Body of pancreas (tissue), 4 donors: ENCODE results near the gene SLC37A1. TPM values are rescaled to one million over a fixed set of nuclear protein-coding genes. Genes with fewer than 3 reads are reported as not detected.

ENCODE experiments used
- ATAC-seq: fragments of 150-250 bp; one replicate; pipeline ENCODE4 v1.9.1; 2016
- DNase-seq, 4 donors: peaks; one replicate each; pipeline ENCODE4 v3.0.0-alpha.2; 2019
- H3K27ac ChIP-seq, 4 donors: fragments of 200-600 bp; sonication (generic); 1 replicate in 3 of 4; 2 replicates in 1 of 4; pipeline versions ENCODE4 v1.5.1 to v1.6.1; 2016 to 2019; ENCODE audit warnings: mild to moderate bottlenecking in 1 of 4, mixed read lengths in 1 of 4, moderate library complexity in 1 of 4
- H3K27me3 ChIP-seq, 2 donors: fragments of 200-600 bp; sonication (generic); one replicate each; pipeline ENCODE4 v1.6.0; 2016; ENCODE audit warnings: mild to moderate bottlenecking in 1 of 2
- H3K36me3 ChIP-seq, 2 donors: fragments of 200-600 bp; sonication (generic); replicated peaks in 1 of 2; 2 replicates each; pipeline ENCODE4 v1.5.1; 2016; ENCODE audit warnings: low read depth in 2 of 2; ENCODE audit not compliant: insufficient read depth in 1 of 2
- H3K4me1 ChIP-seq: fragments of 200-600 bp; sonication (generic); one replicate; pipeline ENCODE4 v1.6.0; 2016
- H3K4me3 ChIP-seq, 2 donors: fragments of 200-600 bp; sonication (generic); 1 replicate in 1 of 2; 2 replicates in 1 of 2; pipeline ENCODE4 v1.5.1; 2016 to 2019
- H3K9me3 ChIP-seq, 3 donors: fragments of 200-600 bp; sonication (generic); 1 replicate in 2 of 3; 2 replicates in 1 of 3; pipeline ENCODE4 v1.5.1; 2016
- POLR2A ChIP-seq, 3 donors: fragments of 450-650 bp; IDR thresholded peaks; one replicate each; pipeline ENCODE4 v1.6.1; 2016; ENCODE audit warnings: antibody characterized with exemption in 3 of 3, mild to moderate bottlenecking in 2 of 3
- WGBS, 2 donors: methylation state at CpG; one replicate each; pipeline ENCODE4 v1.1.5; 2017; 5-methylcytosine and 5-hydroxymethylcytosine counted together
- intact Hi-C: fragments of 100-400 bp; cut with DNase I; formaldehyde crosslinking; loops from one replicate; pipeline ENCODE4 v1.15.1; 2023
- total RNA-seq, 2 donors: library from RNA; depleted of rRNA; stranded (reverse); fragments of >200 nt; gene quantifications; one replicate each; pipeline ENCODE4 v1.1.0, GENCODE V29; 2016
- TF ChIP-seq, protein P1 (sequence below), 7 experiments: fragments of 450-650 bp in 4 of 7; fragments of 200-600 bp in 3 of 7; sonication (generic) in 3 of 7; IDR thresholded peaks; one replicate each; pipeline ENCODE4 v1.5.1; 2016 to 2019; ENCODE audit warnings: antibody characterized with exemption in 7 of 7

Gene SLC37A1
- total RNA-seq, 2 donors from 2014 or later: 6.3 to 16.3 TPM

DNA sequence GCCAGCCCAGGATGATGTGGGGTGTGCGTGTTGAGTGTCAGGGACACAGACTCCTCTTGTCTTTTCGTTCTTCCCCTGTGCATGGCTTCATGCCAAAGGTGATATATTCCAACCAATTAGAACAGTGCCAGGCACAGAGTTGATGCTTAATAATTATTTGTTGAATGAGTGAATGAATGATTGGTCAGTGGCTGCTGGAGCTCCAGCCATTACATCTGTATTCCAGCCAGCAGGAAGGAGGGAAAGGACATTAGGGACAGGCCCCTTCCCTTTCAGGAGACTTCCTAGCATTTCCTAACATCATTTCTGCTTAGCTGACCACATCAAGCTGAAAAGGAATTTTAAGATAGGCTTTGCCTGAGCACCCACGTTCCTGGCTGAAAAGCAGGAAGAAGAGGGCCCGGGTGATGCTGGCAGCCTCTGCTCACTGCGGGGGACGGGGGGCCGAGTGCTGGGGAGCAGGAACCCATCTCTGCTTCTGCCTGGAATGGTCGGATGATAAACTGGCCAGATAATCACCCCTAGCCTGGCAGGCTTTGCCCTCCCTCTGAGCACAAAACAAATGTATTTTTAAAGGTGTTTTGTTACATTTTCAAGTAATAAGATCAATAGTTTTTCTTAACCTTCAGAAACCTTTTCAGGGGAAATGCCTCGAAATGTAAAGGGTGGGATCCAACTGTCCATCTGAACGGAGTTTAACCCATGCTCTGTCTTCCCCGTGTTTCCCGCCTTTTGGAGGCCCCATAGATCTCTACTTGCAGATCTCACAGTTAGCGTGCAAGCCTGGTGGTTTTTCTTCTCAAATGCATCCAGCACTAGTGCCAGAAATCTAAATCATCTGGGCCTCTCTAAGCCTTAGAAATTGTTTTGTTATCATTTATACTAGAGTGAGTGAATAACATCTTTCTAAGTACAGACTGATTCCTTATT lies 39.0 kb downstream of the SLC37A1 start:
- H3K9me3 ChIP-seq: no peaks in the 10 kb centered on the region
- H3K27ac ChIP-seq: no peak overlapping the region
- peaks cover 0 to 6% of the 10 kb centered on the region in 2 donors for H3K36me3 ChIP-seq
- no peak for TF ChIP-seq POLR2A (IDR thresholded peaks at IDR 0.05)
- TF ChIP-seq, protein P1, sequence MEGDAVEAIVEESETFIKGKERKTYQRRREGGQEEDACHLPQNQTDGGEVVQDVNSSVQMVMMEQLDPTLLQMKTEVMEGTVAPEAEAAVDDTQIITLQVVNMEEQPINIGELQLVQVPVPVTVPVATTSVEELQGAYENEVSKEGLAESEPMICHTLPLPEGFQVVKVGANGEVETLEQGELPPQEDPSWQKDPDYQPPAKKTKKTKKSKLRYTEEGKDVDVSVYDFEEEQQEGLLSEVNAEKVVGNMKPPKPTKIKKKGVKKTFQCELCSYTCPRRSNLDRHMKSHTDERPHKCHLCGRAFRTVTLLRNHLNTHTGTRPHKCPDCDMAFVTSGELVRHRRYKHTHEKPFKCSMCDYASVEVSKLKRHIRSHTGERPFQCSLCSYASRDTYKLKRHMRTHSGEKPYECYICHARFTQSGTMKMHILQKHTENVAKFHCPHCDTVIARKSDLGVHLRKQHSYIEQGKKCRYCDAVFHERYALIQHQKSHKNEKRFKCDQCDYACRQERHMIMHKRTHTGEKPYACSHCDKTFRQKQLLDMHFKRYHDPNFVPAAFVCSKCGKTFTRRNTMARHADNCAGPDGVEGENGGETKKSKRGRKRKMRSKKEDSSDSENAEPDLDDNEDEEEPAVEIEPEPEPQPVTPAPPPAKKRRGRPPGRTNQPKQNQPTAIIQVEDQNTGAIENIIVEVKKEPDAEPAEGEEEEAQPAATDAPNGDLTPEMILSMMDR (IDR thresholded peaks at IDR 0.05): no peak
- H3K4me3 ChIP-seq: no peak overlapping the region
- no peaks in the 10 kb centered on the region for H3K27me3 ChIP-seq
- DNase-seq (no peak), ATAC-seq (no peak)
- 86 to 88% methylated on average over 13 of the region's 13 CpGs for WGBS, 2 donors
- no peaks in the 10 kb centered on the region for H3K4me1 ChIP-seq
- intact Hi-C loops: no loop called here

DNA sequence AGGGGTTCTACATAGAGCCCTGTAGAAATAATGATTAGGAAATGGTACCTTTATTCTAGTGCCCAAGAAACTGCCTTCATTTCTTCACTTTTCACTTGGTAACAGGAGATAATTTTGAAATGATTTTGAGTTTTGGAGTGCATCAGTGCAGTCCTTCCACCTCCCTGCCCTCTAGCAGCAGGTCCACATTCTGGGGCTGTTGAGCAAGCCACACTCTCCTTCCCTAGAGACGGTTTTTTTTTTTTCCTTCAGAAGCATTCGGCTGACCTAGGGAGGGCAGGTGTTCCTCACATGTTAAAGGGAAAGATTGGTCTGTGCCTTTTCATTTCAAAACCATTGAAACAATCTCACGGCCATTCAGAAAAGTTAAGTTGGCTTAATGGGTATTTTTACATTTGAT lies 39.8 kb downstream of the SLC37A1 start:
- no peak for ATAC-seq
- no peak overlapping the region for H3K4me3 ChIP-seq

DNA sequence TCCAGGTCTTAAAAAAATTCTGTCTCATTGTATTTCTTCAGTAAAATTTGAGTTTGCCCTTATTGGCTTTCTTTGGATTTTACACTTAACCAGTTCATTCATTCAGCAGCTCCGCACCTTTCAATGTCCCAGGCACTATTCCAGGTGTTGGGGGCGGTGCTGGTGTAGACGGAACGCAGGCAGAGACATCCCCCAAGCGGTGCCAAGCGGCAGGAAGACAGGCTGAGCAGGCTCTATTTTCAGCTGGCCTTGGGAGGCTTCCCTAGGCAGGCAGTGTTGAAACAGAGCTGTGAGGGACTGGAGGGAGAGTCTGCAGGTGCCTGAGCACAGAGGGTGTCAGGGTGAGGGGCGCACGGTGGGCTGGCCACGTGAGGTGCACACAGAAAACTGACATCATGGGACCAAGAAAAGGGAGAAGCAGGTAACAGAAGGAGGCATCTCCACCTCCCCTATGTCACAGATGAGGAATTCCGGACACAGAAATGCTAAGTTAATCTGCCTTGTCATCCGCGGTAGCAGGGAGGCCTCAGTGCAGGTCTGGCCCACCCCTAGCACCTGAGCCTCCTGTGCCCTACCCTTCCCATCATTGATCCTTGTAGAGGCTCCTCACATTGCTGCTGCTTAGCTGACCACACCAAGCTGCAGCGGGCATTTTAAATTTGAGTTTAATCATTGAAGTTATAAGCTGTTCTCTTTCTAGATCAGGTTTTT lies 40.8 kb downstream of the SLC37A1 start:
- intact Hi-C loops: no loop called here
- 84 to 86% methylated on average over 13 of the region's 13 CpGs for WGBS, 2 donors

More for the DNA sequence above, 39.8 kb downstream of the SLC37A1 start:
- no peak for DNase-seq
- H3K27ac ChIP-seq: no peak overlapping the region
- H3K27me3 ChIP-seq: no peaks in the 10 kb centered on the region
- H3K4me1 ChIP-seq: no peaks in the 10 kb centered on the region
- peaks cover 0 to 6% of the 10 kb centered on the region in 2 donors for H3K36me3 ChIP-seq
- no peak for TF ChIP-seq POLR2A (IDR thresholded peaks at IDR 0.05)
- intact Hi-C loops: no loop called here
- WGBS, 2 donors: 67 to 78% methylated on average over 3 of the region's 3 CpGs
- H3K9me3 ChIP-seq: no peaks in the 10 kb centered on the region

DNA sequence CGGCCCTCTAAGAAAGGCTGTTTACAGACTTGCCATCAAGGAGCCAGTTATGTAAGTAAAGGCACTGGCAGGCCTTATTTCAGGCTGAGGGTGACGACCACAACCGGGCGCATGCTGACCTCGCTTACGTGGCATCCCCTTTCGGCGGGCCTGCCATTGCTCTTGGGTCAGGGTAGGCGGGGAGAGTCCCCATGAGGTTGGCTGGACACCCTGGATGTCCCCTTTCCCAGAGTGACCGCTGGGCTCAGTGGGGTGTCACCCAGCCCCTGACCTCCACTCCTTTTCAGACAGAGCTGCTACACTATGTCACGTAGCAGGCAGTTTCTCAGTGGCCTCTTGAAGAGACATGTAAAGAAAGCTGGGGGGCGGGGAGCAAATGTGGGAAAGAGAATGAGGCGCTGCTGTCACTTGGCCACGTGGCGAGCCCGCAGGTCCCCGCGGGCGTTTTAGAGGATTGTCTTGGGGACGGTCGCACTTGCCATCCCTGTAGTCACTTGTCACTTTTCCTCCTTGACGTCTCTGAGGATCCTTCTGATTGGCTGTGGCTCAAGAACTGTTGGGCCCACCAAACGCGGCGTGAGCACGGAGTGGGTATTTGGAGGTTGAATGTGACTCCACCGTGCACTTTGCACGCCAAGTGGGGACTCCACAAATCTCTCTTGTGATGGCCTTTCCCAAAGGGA lies 42.2 kb downstream of the SLC37A1 start:
- intact Hi-C loops: no loop called here
- H3K27ac ChIP-seq: no peak overlapping the region
- TF ChIP-seq, protein P1 (IDR thresholded peaks at IDR 0.05): no peak
- no peak for TF ChIP-seq POLR2A (IDR thresholded peaks at IDR 0.05)
- H3K9me3 ChIP-seq: no peaks in the 10 kb centered on the region
- 90 to 92% methylated on average over 25 to 28 of the region's 28 CpGs for WGBS, 2 donors
- DNase-seq (peak in 1 of 4 donors; percentile 6), ATAC-seq (no peak)
- H3K27me3 ChIP-seq: no peaks in the 10 kb centered on the region
- no peaks in the 10 kb centered on the region for H3K4me1 ChIP-seq
- H3K36me3 ChIP-seq: peaks cover 0 to 8% of the 10 kb centered on the region in 2 donors
- H3K4me3 ChIP-seq: no peak overlapping the region

More for the DNA sequence above, 40.8 kb downstream of the SLC37A1 start:
- no peak overlapping the region for H3K27ac ChIP-seq
- ATAC-seq: no peak
- H3K27me3 ChIP-seq: no peaks in the 10 kb centered on the region
- no peaks in the 10 kb centered on the region for H3K9me3 ChIP-seq
- no peak overlapping the region for H3K4me3 ChIP-seq
- DNase-seq: peak in 3 of 4 donors; percentile 8 to 13 (median 13)
- TF ChIP-seq POLR2A (IDR thresholded peaks at IDR 0.05): no peak
- TF ChIP-seq, protein P1 (IDR thresholded peaks at IDR 0.05): no peak
- H3K36me3 ChIP-seq: peaks cover 0 to 8% of the 10 kb centered on the region in 2 donors
- no peaks in the 10 kb centered on the region for H3K4me1 ChIP-seq

DNA sequence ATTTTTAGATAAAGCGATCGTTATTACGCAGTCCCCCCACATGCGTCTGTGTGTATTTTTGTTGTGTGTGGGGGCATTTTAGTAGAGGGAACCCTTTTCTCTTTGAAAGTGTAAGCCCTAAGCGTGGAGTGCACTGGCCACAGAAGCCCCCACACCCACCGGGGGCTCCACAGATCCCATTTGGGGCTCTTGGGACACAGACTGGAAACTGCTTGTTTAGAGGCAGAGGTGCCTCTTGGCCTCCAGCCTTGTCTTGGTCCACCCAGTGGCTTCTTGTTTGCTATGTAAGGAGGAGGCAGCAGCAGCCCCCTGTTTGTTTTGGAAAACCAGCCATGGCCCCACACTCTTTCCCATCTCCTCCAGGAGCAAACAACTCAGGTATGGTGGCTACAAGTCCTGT lies 42.8 kb downstream of the SLC37A1 start:
- DNase-seq (peak in 1 of 4 donors; percentile 2), ATAC-seq (no peak)
- 83 to 97% methylated on average over 5 to 6 of the region's 6 CpGs for WGBS, 2 donors
- Histone ChIP-seq H3K4me1 (no peaks in the 10 kb centered on the region), H3K27ac (no peak overlapping the region), H3K4me3 (no peak overlapping the region), H3K27me3 (no peaks in the 10 kb centered on the region), H3K9me3 (no peaks in the 10 kb centered on the region), H3K36me3 (peaks cover 0 to 10% of the 10 kb centered on the region in 2 donors)
- intact Hi-C loops: no loop called here
- TF ChIP-seq, protein P1 (IDR thresholded peaks at IDR 0.05): no peak
- TF ChIP-seq POLR2A (IDR thresholded peaks at IDR 0.05): no peak
